GM21529 (cell line): ENCODE data around the gene C6orf62.
"Not testable (repeated sequence)": the region's sequence is repeated elsewhere in the genome, so short reads cannot be mapped to it uniquely, and the experiment has no call there.

Experiments
- ATAC-seq: cut with Tn5 transposase; IDR thresholded peaks from one replicate; pipeline ENCODE4 v1.9.1; 2021; ENCODE audit not compliant: unreplicated experiment

Gene C6orf62

GRCh38 chr6:24668997-24669361 lies 50.0 kb downstream of the C6orf62 start:
- ATAC-seq = no peak

GRCh38 chr6:24668066-24668996 lies 50.6 kb downstream of the C6orf62 start:
- ATAC-seq = not testable (repeated sequence)

DNA sequence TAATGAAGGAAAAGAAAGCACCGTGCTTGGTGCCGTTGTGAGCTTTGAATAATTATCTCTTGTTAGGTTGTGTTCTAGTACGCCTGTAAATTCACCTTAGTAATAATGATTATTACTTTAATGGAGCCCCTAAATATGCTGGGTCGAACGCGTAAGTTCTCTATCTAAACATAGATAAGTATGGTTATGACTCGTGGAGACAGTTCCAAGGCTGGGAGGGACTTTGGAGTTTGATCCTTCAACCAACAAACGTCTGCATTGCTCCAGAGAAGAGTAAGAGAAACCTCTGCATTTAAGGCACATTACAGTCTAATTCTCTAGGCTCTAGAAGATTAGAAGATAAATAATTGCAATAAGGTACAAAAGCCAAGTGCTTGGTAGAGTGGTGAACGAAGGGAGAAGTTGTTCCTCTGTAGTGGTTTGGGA lies 51.6 kb downstream of the C6orf62 start:
- peak; percentile 1 for ATAC-seq

DNA sequence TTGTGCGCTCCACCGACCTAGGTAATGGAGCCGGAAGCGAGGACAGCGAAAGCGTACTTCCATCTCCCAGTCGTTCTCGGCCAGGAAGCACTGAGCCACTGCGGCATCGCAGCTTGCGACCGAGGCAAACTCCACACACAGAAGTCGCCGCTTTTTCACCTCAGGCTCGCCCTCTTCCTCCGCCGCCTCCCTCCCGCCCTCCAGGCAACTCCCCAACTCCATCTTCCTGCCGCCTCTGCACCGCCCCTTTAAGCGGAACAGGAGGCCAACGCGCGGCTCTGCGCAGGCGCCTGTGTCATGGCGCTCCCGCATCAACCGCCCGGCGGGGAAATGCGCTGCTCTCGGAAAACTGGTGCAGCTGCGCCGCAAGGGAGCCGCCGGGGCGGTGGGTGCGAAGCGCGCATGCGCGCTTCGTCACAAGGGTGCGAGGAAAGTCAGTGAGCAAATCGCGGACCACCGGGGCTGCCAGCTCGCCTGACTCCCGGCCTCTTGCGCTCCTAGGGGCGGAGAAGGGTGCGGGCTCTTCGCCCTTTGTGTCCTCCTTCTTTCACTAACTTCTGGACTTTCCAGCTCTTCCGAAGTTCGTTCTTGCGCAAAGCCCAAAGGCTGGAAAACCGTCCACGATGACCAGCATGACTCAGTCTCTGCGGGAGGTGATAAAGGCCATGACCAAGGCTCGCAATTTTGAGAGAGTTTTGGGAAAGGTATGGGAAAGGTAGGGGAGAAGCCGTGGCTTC lies 52.1 kb downstream of the C6orf62 start, which contains the start of the genes ACOT13 and TDP2:
Gene ACOT13, plus strand, starts transcription at position 437 of the 737 bp plus-strand sequence. Its CDS starts 187 bp downstream, at position 624.
Gene TDP2, minus strand, starts transcription at position 259 of the 737 bp plus-strand sequence. Its CDS starts 37 bp downstream, at position 222.
- peak; percentile 93 for ATAC-seq

DNA sequence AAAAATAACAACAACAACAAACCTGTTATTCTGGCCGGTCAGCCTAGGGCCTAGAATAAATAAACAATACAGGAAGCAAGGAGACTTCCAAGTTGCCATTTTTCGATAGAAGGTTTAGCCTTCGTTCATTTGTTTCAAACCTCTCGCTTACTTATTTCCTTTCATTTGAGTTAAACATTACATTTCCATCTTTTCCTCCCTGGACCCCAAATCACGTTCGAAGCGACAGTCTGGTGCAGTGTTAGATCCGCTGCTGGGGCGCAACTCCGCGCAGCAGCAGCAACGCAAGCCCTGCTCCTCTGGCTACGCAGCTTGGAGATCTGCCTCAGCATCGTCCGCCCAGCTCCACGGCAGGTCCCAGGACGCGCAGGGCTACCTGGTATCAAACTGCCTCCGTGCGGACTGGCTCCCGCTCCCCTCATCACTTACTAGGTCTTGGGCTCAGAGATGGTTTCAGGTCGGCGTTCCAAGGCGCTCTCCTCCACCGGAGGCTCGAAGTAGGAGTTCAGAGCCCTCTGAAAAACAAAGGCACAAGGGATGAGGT lies 52.8 kb downstream of the C6orf62 start:
- peak; percentile 39 for ATAC-seq

GRCh38 chr6:24664046-24664987 lies 54.6 kb downstream of the C6orf62 start:
- no peak for ATAC-seq

DNA sequence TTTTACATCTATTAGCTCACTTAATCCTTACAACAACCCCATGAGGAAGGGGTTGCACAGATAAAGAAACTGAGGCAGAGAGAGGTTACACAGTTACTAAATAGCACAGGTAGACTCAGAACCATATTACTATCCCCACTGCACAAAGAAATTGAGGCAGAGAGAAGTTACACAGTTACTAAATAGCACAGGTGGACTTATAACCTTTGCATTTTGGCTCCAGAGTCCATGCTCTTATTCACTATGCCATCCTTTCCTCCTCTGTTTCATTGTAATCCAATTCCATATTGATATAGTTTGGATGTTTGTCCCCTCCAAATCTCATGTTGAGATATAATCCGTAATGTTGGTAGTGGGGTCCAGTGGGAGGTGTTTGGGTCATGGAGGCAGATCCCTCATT lies 55.8 kb downstream of the C6orf62 start:
- no peak for ATAC-seq

DNA sequence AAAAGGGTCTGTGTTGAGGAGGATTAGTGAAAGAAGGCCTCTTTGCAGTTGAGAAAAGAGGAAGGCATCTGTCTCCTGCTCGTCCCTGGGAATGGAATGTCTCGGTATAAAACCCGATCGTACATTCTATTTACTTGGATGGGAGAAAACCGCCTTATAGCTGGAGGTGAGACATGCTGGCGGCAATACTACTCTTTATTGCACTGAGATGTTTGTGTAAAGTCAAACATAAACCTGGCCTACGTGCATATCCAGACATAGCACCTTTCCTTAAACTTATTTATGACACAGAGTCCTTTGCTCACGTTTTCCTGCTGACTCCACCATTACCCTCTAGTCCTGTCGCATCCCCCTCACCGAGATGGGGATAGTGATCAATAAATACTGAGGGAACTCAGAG lies 56.7 kb downstream of the C6orf62 start:
- no peak for ATAC-seq

GRCh38 chr6:24661759-24662158 lies 57.2 kb downstream of the C6orf62 start:
- not testable (repeated sequence) for ATAC-seq

GRCh38 chr6:24660105-24660504 lies 58.8 kb downstream of the C6orf62 start:
- ATAC-seq = no peak

DNA sequence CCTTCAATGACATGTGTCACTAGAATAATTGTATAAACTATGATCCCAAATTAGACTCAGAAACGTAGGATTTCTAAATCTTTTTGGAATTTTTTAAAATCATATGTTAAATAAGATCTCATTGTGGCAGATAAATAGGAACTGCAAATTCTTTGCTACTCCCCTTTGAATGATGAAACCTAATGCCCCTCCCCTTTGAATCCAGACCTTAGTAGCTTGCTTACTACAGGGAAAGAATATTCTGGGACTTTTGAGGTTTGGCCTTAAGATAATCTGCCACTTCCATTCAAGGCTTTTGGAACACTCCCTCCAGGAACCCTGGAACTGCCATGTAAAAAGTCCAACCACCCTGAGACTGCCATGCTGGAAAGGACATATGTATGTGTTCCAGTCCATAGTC lies 59.4 kb downstream of the C6orf62 start:
- no peak for ATAC-seq

GRCh38 chr6:24658573-24659560 lies 60.1 kb downstream of the C6orf62 start:
- ATAC-seq = no peak

- no peak for ATAC-seq
Observed at GRCh38 chr6:24655215-24655614, 63.7 kb downstream of the C6orf62 start.
